ENCODE data around the gene NACC1. TPM values are rescaled to one million over a fixed set of nuclear protein-coding genes. Genes with fewer than 3 reads are reported as not detected.

Gene NACC1
- total RNA-seq, 1 donor from 2014 or later = 62.1 TPM

- Mint-ChIP-seq H3K36me3 (ENCODE audit: low read depth) (peaks cover 53% of the 10 kb centered on the region), H3K4me3 (no peak overlapping the region), H3K27me3 (no peaks in the 10 kb centered on the region), H3K27ac (no peak overlapping the region), H3K4me1 (peaks cover 8% of the 10 kb centered on the region), H3K9me3 (no peaks in the 10 kb centered on the region)
- no peak for ATAC-seq (ENCODE audit: low read depth)
- POLR2A ChIA-PET = interaction anchor here (0.6 kb wide), 1 partner anchor 13 kb away, joined by 3 read pairs; no protein-coding TSS in a partner anchor
- CTCF ChIA-PET = no interaction called here
- intact Hi-C loops (cut with micrococcal nuclease) = no loop called here
- TF ChIP-seq CTCF (IDR thresholded peaks at IDR 0.05) = no peak
- no peak for DNase-seq
Measured at GRCh38 chr19:13135068-13136062, 17.3 kb downstream of the NACC1 start.

GRCh38 chr19:13137290-13137794 is 19.3 kb downstream of the NACC1 start:
- no peaks in the 10 kb centered on the region for H3K27me3 Mint-ChIP-seq
- no peak overlapping the region for H3K4me3 Mint-ChIP-seq
- H3K27ac Mint-ChIP-seq = no peak overlapping the region
- intact Hi-C loops (cut with micrococcal nuclease) = no loop called here
- no peak for ATAC-seq (ENCODE audit: low read depth)
- DNase-seq = no peak
- no peak for TF ChIP-seq CTCF (IDR thresholded peaks at IDR 0.05)
- H3K36me3 Mint-ChIP-seq (ENCODE audit: low read depth) = peaks cover 57% of the 10 kb centered on the region
- POLR2A ChIA-PET = no interaction called here
- peaks cover 6% of the 10 kb centered on the region for H3K4me1 Mint-ChIP-seq
- CTCF ChIA-PET = no interaction called here
- no peaks in the 10 kb centered on the region for H3K9me3 Mint-ChIP-seq

GRCh38 chr19:13138171-13138915 is 20.3 kb downstream of the NACC1 start:
- Mint-ChIP-seq H3K27ac (no peak overlapping the region), H3K36me3 (ENCODE audit: low read depth) (peaks cover 59% of the 10 kb centered on the region), H3K4me1 (no peaks in the 10 kb centered on the region), H3K9me3 (no peaks in the 10 kb centered on the region), H3K27me3 (no peaks in the 10 kb centered on the region), H3K4me3 (no peak overlapping the region)
- CTCF ChIA-PET = no interaction called here
- DNase-seq (no peak), ATAC-seq (ENCODE audit: low read depth) (no peak)
- intact Hi-C loops (cut with micrococcal nuclease) = no loop called here
- TF ChIP-seq CTCF (IDR thresholded peaks at IDR 0.05) = no peak
- POLR2A ChIA-PET = no interaction called here

GRCh38 chr19:13138916-13139198 is 20.8 kb downstream of the NACC1 start:
- intact Hi-C loops (cut with micrococcal nuclease) = no loop called here
- Mint-ChIP-seq H3K27me3 (no peaks in the 10 kb centered on the region), H3K4me1 (no peaks in the 10 kb centered on the region), H3K4me3 (no peak overlapping the region), H3K27ac (no peak overlapping the region), H3K9me3 (no peaks in the 10 kb centered on the region), H3K36me3 (ENCODE audit: low read depth) (peaks cover 57% of the 10 kb centered on the region)
- no peak for DNase-seq
- ChIA-PET CTCF (no interaction called here), POLR2A (no interaction called here)
- no peak for TF ChIP-seq CTCF (IDR thresholded peaks at IDR 0.05)
- ATAC-seq (ENCODE audit: low read depth) = no peak
